GM23338 (cell line): ENCODE measurements around the gene DPP9. TPM values are rescaled to one million over a fixed set of nuclear protein-coding genes. Genes with fewer than 3 reads are reported as not detected.

Experiments
- ATAC-seq: fragments of 200-7000 bp; cut with Tn5 transposase; 3 replicates; pipeline ENCODE4 v1.9.1; 2020
- DNase-seq: peaks from one replicate; pipeline ENCODE4 v3.0.0-alpha.2; 2015; ENCODE audit warnings: low spot score
- H2AFZ ChIP-seq: fragments of 200-600 bp; sonication (generic); 2 replicates; pipeline ENCODE4 v1.8.0; 2016; ENCODE audit warnings: antibody characterized with exemption, mild to moderate bottlenecking, moderate library complexity
- H3F3A ChIP-seq: fragments of 200-600 bp; sonication (generic); replicated peaks from 2 replicates; pipeline ENCODE4 v1.8.0; 2017; ENCODE audit warnings: antibody characterized with exemption, mixed run types, low read depth
- H3K27ac ChIP-seq: fragments of 200-600 bp; sonication (generic); 2 replicates; pipeline ENCODE4 v1.6.1; 2016; ENCODE audit warnings: low read depth
- H3K27me3 ChIP-seq: fragments of 200-600 bp; sonication (generic); 2 replicates; pipeline ENCODE4 v1.8.0; 2016; ENCODE audit warnings: mild to moderate bottlenecking, mixed run types, moderate library complexity; ENCODE audit not compliant: insufficient read depth
- H3K36me3 ChIP-seq: fragments of 200-600 bp; sonication (generic); 2 replicates; pipeline ENCODE4 v1.8.0; 2016; ENCODE audit warnings: mild to moderate bottlenecking; ENCODE audit not compliant: insufficient read depth
- H3K4me1 ChIP-seq: fragments of 200-600 bp; sonication (generic); 2 replicates; pipeline ENCODE4 v1.8.0; 2016; ENCODE audit warnings: mild to moderate bottlenecking, moderate library complexity; ENCODE audit not compliant: insufficient read depth
- H3K4me2 ChIP-seq: fragments of 200-600 bp; sonication (generic); 2 replicates; pipeline ENCODE4 v1.7.1; 2017; ENCODE audit warnings: mixed run types
- H3K4me3 ChIP-seq: fragments of 200-600 bp; sonication (generic); 2 replicates; pipeline ENCODE4 v1.6.1; 2016; ENCODE audit warnings: mixed run types
- H3K79me2 ChIP-seq: fragments of 200-600 bp; sonication (generic); replicated peaks from 2 replicates; pipeline ENCODE4 v1.8.0; 2017; ENCODE audit warnings: mild to moderate bottlenecking; ENCODE audit not compliant: insufficient read depth
- H3K9me2 ChIP-seq: fragments of 200-600 bp; sonication (generic); 2 replicates; pipeline ENCODE4 v1.8.0; 2017; ENCODE audit not compliant: insufficient read depth
- H4K20me1 ChIP-seq: fragments of 200-600 bp; sonication (generic); replicated peaks from 2 replicates; pipeline ENCODE4 v1.8.0; 2017; ENCODE audit warnings: mild to moderate bottlenecking; ENCODE audit not compliant: insufficient read depth
- H3K27ac Mint-ChIP-seq: 2 replicates; pipeline ENCODE4 v1.8.0; 2020; ENCODE audit warnings: inconsistent platforms, mild to moderate bottlenecking, moderate library complexity, mixed read lengths
- H3K27me3 Mint-ChIP-seq: 3 replicates; pipeline ENCODE4 v1.8.0; 2022; ENCODE audit warnings: low read depth, mild to moderate bottlenecking, moderate library complexity, mixed read lengths, inconsistent platforms; ENCODE audit not compliant: insufficient read depth, poor library complexity
- H3K36me3 Mint-ChIP-seq: 3 replicates; pipeline ENCODE4 v1.8.0; 2021; ENCODE audit warnings: low read depth, mild to moderate bottlenecking, inconsistent platforms, moderate library complexity, mixed read lengths
- H3K4me1 Mint-ChIP-seq: 3 replicates; pipeline ENCODE4 v1.8.0; 2020; ENCODE audit warnings: mild to moderate bottlenecking, inconsistent platforms, mixed read lengths
- H3K4me3 Mint-ChIP-seq: 3 replicates; pipeline ENCODE4 v1.8.0; 2021; ENCODE audit warnings: moderate library complexity, mild to moderate bottlenecking, inconsistent platforms, mixed read lengths
- H3K9me3 Mint-ChIP-seq: 3 replicates; pipeline ENCODE4 v1.8.0; 2020; ENCODE audit warnings: moderate library complexity, mild to moderate bottlenecking, inconsistent platforms, mixed read lengths
- CREB1 ChIP-seq: fragments of 250-450 bp; sonication (Bioruptor Pico); IDR thresholded peaks from 2 replicates; pipeline ENCODE4 v1.5.0; 2020; ENCODE audit warnings: low read depth, mild to moderate bottlenecking, moderate library complexity
- EZH2 ChIP-seq: fragments of 200-600 bp; sonication (generic); IDR thresholded peaks from one replicate; pipeline ENCODE4 v1.8.0; 2017; ENCODE audit warnings: antibody characterized with exemption, mild to moderate bottlenecking, low read depth; ENCODE audit not compliant: unreplicated experiment
- EZH2phosphoT487 ChIP-seq: fragments of 200-600 bp; sonication (generic); IDR thresholded peaks from one replicate; pipeline ENCODE4 v1.8.1; 2018; ENCODE audit warnings: antibody characterized with exemption; ENCODE audit not compliant: unreplicated experiment
- JUNB ChIP-seq: IDR thresholded peaks from one replicate; pipeline ENCODE4 v1.6.1; 2016; ENCODE audit warnings: antibody characterized with exemption; ENCODE audit not compliant: unreplicated experiment
- NANOG ChIP-seq: IDR thresholded peaks from 2 replicates; pipeline ENCODE4 v1.6.1; 2016; ENCODE audit warnings: antibody characterized with exemption, borderline replicate concordance
- REST ChIP-seq: IDR thresholded peaks from one replicate; pipeline ENCODE4 v1.6.1; 2018; ENCODE audit warnings: antibody characterized with exemption; ENCODE audit not compliant: unreplicated experiment
- ZNF114 ChIP-seq: fragments of 250-450 bp; sonication (Bioruptor Pico); IDR thresholded peaks from 2 replicates; pipeline ENCODE4 v1.5.0; 2020; ENCODE audit warnings: mild to moderate bottlenecking, moderate library complexity
- ZNF331 ChIP-seq: fragments of 250-450 bp; sonication (Bioruptor Pico); IDR thresholded peaks from 2 replicates; pipeline ENCODE4 v1.5.0; 2020; ENCODE audit warnings: low read depth, mild to moderate bottlenecking, moderate library complexity
- polyA plus RNA-seq: library from polyadenylated mRNA; unstranded; fragments of >200 nt; fragmentation: Nextera tagmentation; extraction: Ambion mirVana; gene quantifications from 2 replicates; pipeline ENCODE4 v1.2.1, GENCODE V29; 2016
- total RNA-seq: library from RNA; depleted of rRNA; stranded (reverse); fragments of >200 nt; shearing (Covaris generic); gene quantifications from 2 replicates; pipeline ENCODE4 v1.2.3, GENCODE V29; 2014
- TF ChIP-seq, protein P1 (sequence below), 2 experiments: fragments of 200-600 bp in 1 of 2; sonication (generic) in 1 of 2; conservative IDR thresholded peaks; 2 replicates each; pipeline versions ENCODE4 v1.5.1 to v1.6.1; 2016 to 2017; ENCODE audit warnings: antibody characterized with exemption in 2 of 2, low read depth in 2 of 2, mild to moderate bottlenecking in 2 of 2, moderate library complexity in 1 of 2
- TF ChIP-seq, protein P2 (sequence below): IDR thresholded peaks from 2 replicates; pipeline ENCODE4 v1.6.1; 2016; ENCODE audit warnings: antibody characterized with exemption
- TF ChIP-seq, protein P3 (sequence below): fragments of 250-450 bp; sonication (Bioruptor Pico); IDR thresholded peaks from 2 replicates; pipeline ENCODE4 v1.5.0; 2020; ENCODE audit warnings: mild to moderate bottlenecking, moderate library complexity

DPP9 gene
- total and polyA plus RNA-seq, 2 experiments from 2014 or later: 19.5 to 49.2 TPM

- Mint-ChIP-seq H3K4me3 (no peak overlapping the region), H3K4me1 (peaks cover 15% of the 10 kb centered on the region), H3K27ac (no peak overlapping the region), H3K36me3 (peaks cover 3% of the 10 kb centered on the region; the same call in 2 of the 3 replicates), H3K9me3 (peaks cover 2% of the 10 kb centered on the region; the same call in 1 of the 3 replicates), H3K27me3 (peaks cover 19% of the 10 kb centered on the region)
- Histone ChIP-seq H3F3A (peaks cover 27% of the 10 kb centered on the region; the same call in 1 of the 2 replicates), H3K36me3 (no peaks in the 10 kb centered on the region), H3K4me2 (no peak overlapping the region), H3K79me2 (no peaks in the 10 kb centered on the region), H2AFZ (no peak overlapping the region), H3K4me3 (no peak overlapping the region), H3K27ac (no peak overlapping the region), H3K4me1 (0 out of 2 replicates have a peak, but pooled peaks cover 4% of the 10 kb centered on the region), H3K27me3 (no peaks in the 10 kb centered on the region), H3K9me2 (no peaks in the 10 kb centered on the region), H4K20me1 (peaks cover 2% of the 10 kb centered on the region; the same call in 1 of the 2 replicates)
- DNase-seq: no peak
- ATAC-seq: no peak
- TF ChIP-seq, protein P1, sequence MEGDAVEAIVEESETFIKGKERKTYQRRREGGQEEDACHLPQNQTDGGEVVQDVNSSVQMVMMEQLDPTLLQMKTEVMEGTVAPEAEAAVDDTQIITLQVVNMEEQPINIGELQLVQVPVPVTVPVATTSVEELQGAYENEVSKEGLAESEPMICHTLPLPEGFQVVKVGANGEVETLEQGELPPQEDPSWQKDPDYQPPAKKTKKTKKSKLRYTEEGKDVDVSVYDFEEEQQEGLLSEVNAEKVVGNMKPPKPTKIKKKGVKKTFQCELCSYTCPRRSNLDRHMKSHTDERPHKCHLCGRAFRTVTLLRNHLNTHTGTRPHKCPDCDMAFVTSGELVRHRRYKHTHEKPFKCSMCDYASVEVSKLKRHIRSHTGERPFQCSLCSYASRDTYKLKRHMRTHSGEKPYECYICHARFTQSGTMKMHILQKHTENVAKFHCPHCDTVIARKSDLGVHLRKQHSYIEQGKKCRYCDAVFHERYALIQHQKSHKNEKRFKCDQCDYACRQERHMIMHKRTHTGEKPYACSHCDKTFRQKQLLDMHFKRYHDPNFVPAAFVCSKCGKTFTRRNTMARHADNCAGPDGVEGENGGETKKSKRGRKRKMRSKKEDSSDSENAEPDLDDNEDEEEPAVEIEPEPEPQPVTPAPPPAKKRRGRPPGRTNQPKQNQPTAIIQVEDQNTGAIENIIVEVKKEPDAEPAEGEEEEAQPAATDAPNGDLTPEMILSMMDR (conservative IDR thresholded peaks at IDR 0.05; ENCODE audit: low read depth in 2 of 2): no peak
- TF ChIP-seq, protein P2, sequence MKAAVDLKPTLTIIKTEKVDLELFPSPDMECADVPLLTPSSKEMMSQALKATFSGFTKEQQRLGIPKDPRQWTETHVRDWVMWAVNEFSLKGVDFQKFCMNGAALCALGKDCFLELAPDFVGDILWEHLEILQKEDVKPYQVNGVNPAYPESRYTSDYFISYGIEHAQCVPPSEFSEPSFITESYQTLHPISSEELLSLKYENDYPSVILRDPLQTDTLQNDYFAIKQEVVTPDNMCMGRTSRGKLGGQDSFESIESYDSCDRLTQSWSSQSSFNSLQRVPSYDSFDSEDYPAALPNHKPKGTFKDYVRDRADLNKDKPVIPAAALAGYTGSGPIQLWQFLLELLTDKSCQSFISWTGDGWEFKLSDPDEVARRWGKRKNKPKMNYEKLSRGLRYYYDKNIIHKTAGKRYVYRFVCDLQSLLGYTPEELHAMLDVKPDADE: no peak
- no peak for TF ChIP-seq REST
- no peak for TF ChIP-seq CREB1 (CRISPR knock-in tag)
- TF ChIP-seq ZNF331 (CRISPR knock-in tag): no peak
- TF ChIP-seq EZH2: no peak
- TF ChIP-seq NANOG: no peak
- TF ChIP-seq, protein P3, sequence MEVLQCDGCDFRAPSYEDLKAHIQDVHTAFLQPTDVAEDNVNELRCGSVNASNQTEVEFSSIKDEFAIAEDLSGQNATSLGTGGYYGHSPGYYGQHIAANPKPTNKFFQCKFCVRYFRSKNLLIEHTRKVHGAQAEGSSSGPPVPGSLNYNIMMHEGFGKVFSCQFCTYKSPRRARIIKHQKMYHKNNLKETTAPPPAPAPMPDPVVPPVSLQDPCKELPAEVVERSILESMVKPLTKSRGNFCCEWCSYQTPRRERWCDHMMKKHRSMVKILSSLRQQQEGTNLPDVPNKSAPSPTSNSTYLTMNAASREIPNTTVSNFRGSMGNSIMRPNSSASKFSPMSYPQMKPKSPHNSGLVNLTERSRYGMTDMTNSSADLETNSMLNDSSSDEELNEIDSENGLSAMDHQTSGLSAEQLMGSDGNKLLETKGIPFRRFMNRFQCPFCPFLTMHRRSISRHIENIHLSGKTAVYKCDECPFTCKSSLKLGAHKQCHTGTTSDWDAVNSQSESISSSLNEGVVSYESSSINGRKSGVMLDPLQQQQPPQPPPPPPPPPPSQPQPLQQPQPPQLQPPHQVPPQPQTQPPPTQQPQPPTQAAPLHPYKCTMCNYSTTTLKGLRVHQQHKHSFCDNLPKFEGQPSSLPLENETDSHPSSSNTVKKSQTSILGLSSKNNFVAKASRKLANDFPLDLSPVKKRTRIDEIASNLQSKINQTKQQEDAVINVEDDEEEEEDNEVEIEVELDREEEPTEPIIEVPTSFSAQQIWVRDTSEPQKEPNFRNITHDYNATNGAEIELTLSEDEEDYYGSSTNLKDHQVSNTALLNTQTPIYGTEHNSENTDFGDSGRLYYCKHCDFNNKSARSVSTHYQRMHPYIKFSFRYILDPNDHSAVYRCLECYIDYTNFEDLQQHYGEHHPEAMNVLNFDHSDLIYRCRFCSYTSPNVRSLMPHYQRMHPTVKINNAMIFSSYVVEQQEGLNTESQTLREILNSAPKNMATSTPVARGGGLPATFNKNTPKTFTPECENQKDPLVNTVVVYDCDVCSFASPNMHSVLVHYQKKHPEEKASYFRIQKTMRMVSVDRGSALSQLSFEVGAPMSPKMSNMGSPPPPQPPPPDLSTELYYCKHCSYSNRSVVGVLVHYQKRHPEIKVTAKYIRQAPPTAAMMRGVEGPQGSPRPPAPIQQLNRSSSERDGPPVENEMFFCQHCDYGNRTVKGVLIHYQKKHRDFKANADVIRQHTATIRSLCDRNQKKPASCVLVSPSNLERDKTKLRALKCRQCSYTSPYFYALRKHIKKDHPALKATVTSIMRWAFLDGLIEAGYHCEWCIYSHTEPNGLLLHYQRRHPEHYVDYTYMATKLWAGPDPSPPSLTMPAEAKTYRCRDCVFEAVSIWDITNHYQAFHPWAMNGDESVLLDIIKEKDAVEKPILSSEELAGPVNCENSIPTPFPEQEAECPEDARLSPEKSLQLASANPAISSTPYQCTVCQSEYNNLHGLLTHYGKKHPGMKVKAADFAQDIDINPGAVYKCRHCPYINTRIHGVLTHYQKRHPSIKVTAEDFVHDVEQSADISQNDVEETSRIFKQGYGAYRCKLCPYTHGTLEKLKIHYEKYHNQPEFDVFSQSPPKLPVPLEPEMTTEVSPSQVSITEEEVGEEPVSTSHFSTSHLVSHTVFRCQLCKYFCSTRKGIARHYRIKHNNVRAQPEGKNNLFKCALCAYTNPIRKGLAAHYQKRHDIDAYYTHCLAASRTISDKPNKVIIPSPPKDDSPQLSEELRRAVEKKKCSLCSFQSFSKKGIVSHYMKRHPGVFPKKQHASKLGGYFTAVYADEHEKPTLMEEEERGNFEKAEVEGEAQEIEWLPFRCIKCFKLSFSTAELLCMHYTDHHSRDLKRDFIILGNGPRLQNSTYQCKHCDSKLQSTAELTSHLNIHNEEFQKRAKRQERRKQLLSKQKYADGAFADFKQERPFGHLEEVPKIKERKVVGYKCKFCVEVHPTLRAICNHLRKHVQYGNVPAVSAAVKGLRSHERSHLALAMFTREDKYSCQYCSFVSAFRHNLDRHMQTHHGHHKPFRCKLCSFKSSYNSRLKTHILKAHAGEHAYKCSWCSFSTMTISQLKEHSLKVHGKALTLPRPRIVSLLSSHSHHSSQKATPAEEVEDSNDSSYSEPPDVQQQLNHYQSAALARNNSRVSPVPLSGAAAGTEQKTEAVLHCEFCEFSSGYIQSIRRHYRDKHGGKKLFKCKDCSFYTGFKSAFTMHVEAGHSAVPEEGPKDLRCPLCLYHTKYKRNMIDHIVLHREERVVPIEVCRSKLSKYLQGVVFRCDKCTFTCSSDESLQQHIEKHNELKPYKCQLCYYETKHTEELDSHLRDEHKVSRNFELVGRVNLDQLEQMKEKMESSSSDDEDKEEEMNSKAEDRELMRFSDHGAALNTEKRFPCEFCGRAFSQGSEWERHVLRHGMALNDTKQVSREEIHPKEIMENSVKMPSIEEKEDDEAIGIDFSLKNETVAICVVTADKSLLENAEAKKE (CRISPR knock-in tag): no peak
- TF ChIP-seq JUNB: no peak
- TF ChIP-seq EZH2phosphoT487: no peak
- no peak for TF ChIP-seq ZNF114 (CRISPR knock-in tag)
Observed at GRCh38 chr19:4675346-4675745, 48.3 kb downstream of the DPP9 start.
